ENCODE results near the gene MANBA.

Gene MANBA

DNA sequence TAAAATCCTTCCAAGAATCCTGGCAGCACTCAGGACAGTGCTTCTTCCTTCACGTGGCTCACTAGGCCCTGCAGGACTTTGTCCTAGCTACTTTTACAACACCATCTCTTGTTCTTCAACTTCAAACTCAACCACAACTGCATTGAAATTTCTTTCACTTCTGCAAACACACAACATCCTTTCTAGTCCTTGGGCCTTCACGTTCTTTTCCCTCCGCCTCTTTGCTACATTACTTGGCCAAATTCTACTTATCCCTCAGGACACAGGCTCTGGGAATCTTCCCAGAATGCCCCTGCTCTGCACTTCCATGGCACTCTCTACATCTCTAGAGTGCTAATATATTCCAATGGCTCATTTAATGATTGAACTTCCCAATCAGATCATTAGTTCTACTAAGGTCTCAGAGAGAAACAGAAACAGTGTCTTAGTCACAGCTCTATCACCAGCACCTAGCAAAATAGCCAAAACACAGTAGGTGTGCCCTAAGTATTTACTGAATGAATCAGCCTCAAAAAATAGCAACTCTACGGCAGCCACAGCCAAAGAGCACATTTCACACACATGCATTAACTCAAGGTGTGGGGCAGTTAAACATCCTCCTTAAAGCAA lies 73.3 kb downstream of the MANBA start:
- peak; percentile 26 for DNase-seq (ENCODE audit: low spot score)
- in situ Hi-C loops (cut with MboI; ENCODE audit: low sequenced_read_pairs, unreplicated experiment) = no loop called here

DNA sequence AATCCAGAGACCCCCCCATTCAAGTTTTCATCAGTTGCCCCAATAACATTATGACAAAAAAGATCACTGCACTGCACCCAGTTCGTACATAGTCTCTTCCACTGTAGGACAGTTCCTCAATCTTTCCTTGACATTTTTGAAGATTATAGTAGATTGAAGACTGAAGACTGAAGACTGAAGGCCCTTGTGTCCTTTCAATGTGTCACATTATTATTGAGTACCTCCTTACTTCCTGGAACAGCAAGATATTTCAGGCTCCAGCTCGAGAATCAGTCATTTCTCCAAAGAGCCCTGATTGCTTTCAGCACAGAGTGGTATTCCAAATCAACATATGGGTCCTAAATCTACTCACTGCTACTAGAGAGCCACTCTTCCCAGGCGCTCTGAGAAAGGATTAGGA lies 75.0 kb downstream of the MANBA start:
- no peak for DNase-seq (ENCODE audit: low spot score)
- in situ Hi-C loops (cut with MboI; ENCODE audit: low sequenced_read_pairs, unreplicated experiment) = no loop called here
- TF ChIP-seq, protein P1, sequence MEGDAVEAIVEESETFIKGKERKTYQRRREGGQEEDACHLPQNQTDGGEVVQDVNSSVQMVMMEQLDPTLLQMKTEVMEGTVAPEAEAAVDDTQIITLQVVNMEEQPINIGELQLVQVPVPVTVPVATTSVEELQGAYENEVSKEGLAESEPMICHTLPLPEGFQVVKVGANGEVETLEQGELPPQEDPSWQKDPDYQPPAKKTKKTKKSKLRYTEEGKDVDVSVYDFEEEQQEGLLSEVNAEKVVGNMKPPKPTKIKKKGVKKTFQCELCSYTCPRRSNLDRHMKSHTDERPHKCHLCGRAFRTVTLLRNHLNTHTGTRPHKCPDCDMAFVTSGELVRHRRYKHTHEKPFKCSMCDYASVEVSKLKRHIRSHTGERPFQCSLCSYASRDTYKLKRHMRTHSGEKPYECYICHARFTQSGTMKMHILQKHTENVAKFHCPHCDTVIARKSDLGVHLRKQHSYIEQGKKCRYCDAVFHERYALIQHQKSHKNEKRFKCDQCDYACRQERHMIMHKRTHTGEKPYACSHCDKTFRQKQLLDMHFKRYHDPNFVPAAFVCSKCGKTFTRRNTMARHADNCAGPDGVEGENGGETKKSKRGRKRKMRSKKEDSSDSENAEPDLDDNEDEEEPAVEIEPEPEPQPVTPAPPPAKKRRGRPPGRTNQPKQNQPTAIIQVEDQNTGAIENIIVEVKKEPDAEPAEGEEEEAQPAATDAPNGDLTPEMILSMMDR (IDR thresholded peaks at IDR 0.05; ENCODE audit: borderline replicate concordance, control extremely low read depth, extremely low read depth, insufficient read depth, missing control alignments) = no peak

More for the DNA sequence above, 73.3 kb downstream of the MANBA start:
- TF ChIP-seq, protein P1 (IDR thresholded peaks at IDR 0.05; ENCODE audit: borderline replicate concordance, control extremely low read depth, extremely low read depth, insufficient read depth, missing control alignments) = no peak

DNA sequence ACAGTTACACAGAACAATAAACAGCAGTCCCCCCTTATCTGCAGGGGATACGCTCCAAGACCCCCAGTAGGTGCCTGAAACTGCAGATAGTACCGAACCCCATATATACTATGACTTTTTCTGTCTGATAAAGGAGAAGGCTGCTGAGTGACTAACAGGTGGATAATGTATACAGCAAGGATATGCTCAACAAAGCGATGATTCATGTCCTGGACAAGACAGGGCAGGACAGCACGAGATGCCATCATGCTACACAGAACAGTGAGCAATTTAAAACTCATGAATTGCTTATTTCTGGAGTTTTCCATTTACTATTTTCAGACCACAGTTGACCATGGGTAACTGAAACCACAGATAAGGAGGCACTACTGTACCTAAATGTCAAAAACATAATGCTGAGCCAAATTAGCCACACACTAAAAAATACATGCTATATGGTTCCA lies 76.1 kb downstream of the MANBA start:
- no peak for DNase-seq (ENCODE audit: low spot score)
- in situ Hi-C loops (cut with MboI; ENCODE audit: low sequenced_read_pairs, unreplicated experiment) = no loop called here

DNA sequence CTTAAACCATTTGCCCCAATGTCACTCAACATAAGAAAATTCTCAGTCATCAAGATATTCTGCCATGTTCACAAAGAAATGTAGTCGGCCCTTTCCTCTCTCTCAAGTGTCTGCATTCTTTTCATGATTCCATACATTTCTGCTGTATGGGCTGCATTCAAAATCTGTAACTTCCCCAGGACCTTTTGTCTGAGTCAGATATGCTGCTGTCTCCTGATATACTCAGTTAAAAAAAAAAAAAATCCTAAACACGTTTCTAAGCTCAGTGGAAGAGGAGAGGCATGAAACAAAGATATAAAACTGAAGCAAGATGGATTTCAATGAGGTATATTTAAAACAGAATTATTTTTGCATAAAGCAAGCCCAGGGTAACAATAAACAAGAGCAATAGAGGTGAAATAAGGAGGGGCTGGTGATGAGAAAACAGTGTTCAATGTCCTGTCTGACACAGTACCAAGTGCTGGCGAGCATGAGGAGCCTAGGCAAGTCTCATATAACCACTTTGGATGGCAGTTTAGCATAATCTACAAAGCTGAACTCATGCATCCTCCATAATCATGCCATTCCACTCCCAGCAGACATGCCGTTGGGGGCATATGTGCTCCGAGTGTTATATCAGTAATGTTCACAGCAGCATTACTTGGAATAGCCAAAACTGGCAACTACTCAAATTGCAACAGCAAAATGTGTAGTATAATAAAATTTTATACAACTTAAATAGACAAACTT lies 76.7 kb downstream of the MANBA start:
- in situ Hi-C loops (cut with MboI; ENCODE audit: low sequenced_read_pairs, unreplicated experiment) = no loop called here
- TF ChIP-seq, protein P1 (IDR thresholded peaks at IDR 0.05; ENCODE audit: borderline replicate concordance, control extremely low read depth, extremely low read depth, insufficient read depth, missing control alignments) = no peak
- no peak for DNase-seq (ENCODE audit: low spot score)

More for the DNA sequence above, 76.1 kb downstream of the MANBA start:
- TF ChIP-seq, protein P1 (IDR thresholded peaks at IDR 0.05; ENCODE audit: borderline replicate concordance, control extremely low read depth, extremely low read depth, insufficient read depth, missing control alignments) = no peak

DNA sequence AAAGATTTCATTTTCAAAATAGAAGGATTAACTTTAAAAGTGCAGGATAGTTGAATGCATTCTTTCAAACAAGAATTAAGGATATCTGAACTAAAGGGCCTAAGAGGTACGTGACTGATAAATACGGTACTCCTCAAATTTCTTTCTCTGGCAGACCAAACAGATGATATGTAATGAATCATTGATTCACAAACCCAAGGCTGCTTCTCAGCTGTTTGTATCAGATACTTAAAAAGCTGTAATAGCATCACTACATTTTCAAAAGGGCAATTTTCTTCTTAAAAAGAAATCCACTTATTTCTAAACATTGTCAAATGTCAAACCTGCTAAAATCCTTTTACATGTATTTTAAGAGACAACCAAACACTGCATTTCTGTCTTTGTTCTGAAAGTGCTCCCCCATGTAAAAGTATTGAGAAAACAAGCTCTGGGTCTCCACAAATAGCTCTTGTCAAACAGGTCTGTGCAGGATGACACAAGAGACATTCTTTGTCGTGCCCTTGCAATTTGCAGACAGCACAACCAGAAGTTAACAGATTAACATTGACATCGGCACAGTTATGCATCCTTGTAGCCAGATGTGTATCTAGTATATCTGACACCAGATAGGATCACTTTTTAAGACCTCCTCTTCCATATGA lies 82.0 kb downstream of the MANBA start:
- DNase-seq (ENCODE audit: low spot score) = no peak
- TF ChIP-seq, protein P1 (IDR thresholded peaks at IDR 0.05; ENCODE audit: borderline replicate concordance, control extremely low read depth, extremely low read depth, insufficient read depth, missing control alignments) = no peak
- in situ Hi-C loops (cut with MboI; ENCODE audit: low sequenced_read_pairs, unreplicated experiment) = no loop called here

DNA sequence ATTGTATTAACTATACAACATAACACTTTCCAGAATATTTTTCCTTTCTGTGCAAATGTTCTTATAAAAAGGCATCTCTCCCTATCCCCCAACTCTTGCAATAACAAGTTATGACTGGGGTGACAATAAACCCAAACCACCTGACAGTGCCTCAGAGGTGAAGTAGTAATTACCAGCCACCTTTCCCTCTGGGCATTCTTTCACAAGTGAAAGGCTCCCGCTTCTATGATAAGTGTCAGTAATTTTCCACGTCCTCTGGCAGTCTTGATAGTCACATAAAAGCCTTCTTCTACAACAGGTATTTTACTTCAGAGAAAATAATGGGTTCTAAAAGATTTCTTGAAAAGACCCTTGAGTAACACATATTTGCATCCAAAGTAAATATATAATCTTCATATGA lies 82.7 kb downstream of the MANBA start:
- TF ChIP-seq, protein P1 (IDR thresholded peaks at IDR 0.05; ENCODE audit: borderline replicate concordance, control extremely low read depth, extremely low read depth, insufficient read depth, missing control alignments) = no peak
- DNase-seq (ENCODE audit: low spot score) = no peak
- in situ Hi-C loops (cut with MboI; ENCODE audit: low sequenced_read_pairs, unreplicated experiment) = no loop called here
